Osteoblast (primary cell): ENCODE data around the gene POP5. TPM values are rescaled to one million over a fixed set of nuclear protein-coding genes. Genes with fewer than 3 reads are reported as not detected.

Source experiments
- DNase-seq: peaks from one replicate; pipeline ENCODE4 v3.0.0; 2011; ENCODE audit warnings: low spot score, mixed read lengths; ENCODE audit not compliant: insufficient read length; ENCODE audit errors: missing footprints
- H2AFZ ChIP-seq: 2 replicates; pipeline ENCODE4 v1.6.0; 2011; ENCODE audit warnings: mild to moderate bottlenecking, low read length
- H3K27ac ChIP-seq: 2 replicates; pipeline ENCODE4 v1.5.1; 2011; ENCODE audit warnings: mild to moderate bottlenecking, low read depth, low read length, moderate library complexity
- H3K27me3 ChIP-seq: 2 replicates; pipeline ENCODE4 v1.6.0; 2012; ENCODE audit warnings: mild to moderate bottlenecking, control low read depth, inconsistent platforms, low read length, moderate library complexity; ENCODE audit not compliant: insufficient read depth
- H3K36me3 ChIP-seq: 2 replicates; pipeline ENCODE4 v1.5.1; 2011; ENCODE audit warnings: mild to moderate bottlenecking, low read length, control low read depth, moderate library complexity; ENCODE audit not compliant: insufficient read depth
- H3K4me1 ChIP-seq: 2 replicates; pipeline ENCODE4 v1.5.1; 2011; ENCODE audit warnings: mild to moderate bottlenecking, low read length, control low read depth, moderate library complexity; ENCODE audit not compliant: insufficient read depth
- H3K4me2 ChIP-seq: 2 replicates; pipeline ENCODE4 v1.6.0; 2011; ENCODE audit warnings: mild to moderate bottlenecking, low read length; ENCODE audit not compliant: insufficient read depth
- H3K4me3 ChIP-seq: fragments of 200-600 bp; sonication (generic); 3 replicates; pipeline ENCODE4 v1.5.1; 2012; ENCODE audit warnings: mild to moderate bottlenecking, low read length, inconsistent platforms; ENCODE audit not compliant: insufficient read depth
- H3K79me2 ChIP-seq: 2 replicates; pipeline ENCODE4 v1.6.0; 2012; ENCODE audit warnings: mild to moderate bottlenecking, low read length, control low read depth, inconsistent platforms; ENCODE audit not compliant: insufficient read depth
- H3K9me3 ChIP-seq: 2 replicates; pipeline ENCODE4 v1.5.1; 2011; ENCODE audit warnings: low read depth, low read length, control low read depth
- H4K20me1 ChIP-seq: 2 replicates; pipeline ENCODE4 v1.6.0; 2012; ENCODE audit warnings: mild to moderate bottlenecking, low read length, control low read depth; ENCODE audit not compliant: insufficient read depth
- CTCF ChIP-seq: IDR thresholded peaks from 2 replicates; pipeline ENCODE4 v1.5.1; 2011; ENCODE audit warnings: mild to moderate bottlenecking, low read depth, low read length, moderate library complexity; ENCODE audit errors: extremely low read depth
- total RNA-seq: library from RNA; depleted of rRNA; stranded (reverse); fragments of >200 nt; gene quantifications from 2 replicates; pipeline ENCODE4 v1.2.3, GENCODE V29; 2012

Gene POP5
- total RNA-seq, 1 donor, result 26.8 TPM

- DNase-seq, result no peak
- H4K20me1 ChIP-seq, result no peaks in the 10 kb centered on the region
Observed at GRCh38 chr12:120586206-120586605, 5.0 kb upstream of the POP5 start.

GRCh38 chr12:120584343-120585149 lies 3.3 kb upstream of the POP5 start:
- H4K20me1 ChIP-seq, result no peaks in the 10 kb centered on the region
- H3K27ac ChIP-seq, result no peak overlapping the region
- H3K27me3 ChIP-seq, result no peaks in the 10 kb centered on the region
- peak overlapping the region; percentile 71 for H3K4me2 ChIP-seq
- peak overlapping the region; percentile 67 for H3K4me3 ChIP-seq
- H3K9me3 ChIP-seq, result no peaks in the 10 kb centered on the region
- H2AFZ ChIP-seq, result peak overlapping the region; percentile 54
- H3K36me3 ChIP-seq, result peaks cover 2% of the 10 kb centered on the region
- H3K4me1 ChIP-seq, result peaks cover 18% of the 10 kb centered on the region
- peaks cover 9% of the 10 kb centered on the region for H3K79me2 ChIP-seq
- peak; percentile 92 for DNase-seq
- TF ChIP-seq CTCF, result no peak

More at GRCh38 chr12:120586206-120586605, 5.0 kb upstream of the POP5 start:
- Histone ChIP-seq H3K27me3 (no peaks in the 10 kb centered on the region), H3K4me3 (no peak overlapping the region), H3K9me3 (no peaks in the 10 kb centered on the region), H3K4me2 (no peak overlapping the region), H3K79me2 (no peaks in the 10 kb centered on the region), H3K36me3 (no peaks in the 10 kb centered on the region), H3K4me1 (peaks cover 12% of the 10 kb centered on the region), H2AFZ (no peak overlapping the region), H3K27ac (no peak overlapping the region)
- TF ChIP-seq CTCF, result no peak

- Histone ChIP-seq H3K36me3 (peaks cover 11% of the 10 kb centered on the region), H3K9me3 (no peaks in the 10 kb centered on the region), H2AFZ (peak overlapping the region; percentile 56), H3K79me2 (peaks cover 9% of the 10 kb centered on the region), H3K27me3 (no peaks in the 10 kb centered on the region), H3K4me2 (peak overlapping the region; percentile 71), H4K20me1 (no peaks in the 10 kb centered on the region), H3K4me3 (peak overlapping the region; percentile 30), H3K27ac (no peak overlapping the region), H3K4me1 (peaks cover 18% of the 10 kb centered on the region)
- TF ChIP-seq CTCF, result peak; percentile 93
- peak; percentile 95 for DNase-seq
Observed at GRCh38 chr12:120583478-120584030, 2.4 kb upstream of the POP5 start.

GRCh38 chr12:120581998-120582397 lies 796 bp upstream of the POP5 start:
- no peak for TF ChIP-seq CTCF
- H3K36me3 ChIP-seq, result peaks cover 23% of the 10 kb centered on the region
- peak overlapping the region; percentile 80 for H3K4me3 ChIP-seq
- no peak for DNase-seq
- H2AFZ ChIP-seq, result peak overlapping the region; percentile 81
- peaks cover 9% of the 10 kb centered on the region for H3K79me2 ChIP-seq
- peak overlapping the region; percentile 49 for H3K27ac ChIP-seq
- peaks cover 18% of the 10 kb centered on the region for H3K4me1 ChIP-seq
- peak overlapping the region; percentile 99 for H3K4me2 ChIP-seq
- no peaks in the 10 kb centered on the region for H3K9me3 ChIP-seq
- no peaks in the 10 kb centered on the region for H4K20me1 ChIP-seq
- no peaks in the 10 kb centered on the region for H3K27me3 ChIP-seq
